GM23338 (cell line): ENCODE measurements around the gene SORL1-AS1.

ENCODE experiments used
- ATAC-seq: fragments of 200-7000 bp; cut with Tn5 transposase; 3 replicates; pipeline ENCODE4 v1.9.1; 2020
- DNase-seq: peaks from one replicate; pipeline ENCODE4 v3.0.0-alpha.2; 2015; ENCODE audit warnings: low spot score
- H2AFZ ChIP-seq: fragments of 200-600 bp; sonication (generic); 2 replicates; pipeline ENCODE4 v1.8.0; 2016; ENCODE audit warnings: antibody characterized with exemption, mild to moderate bottlenecking, moderate library complexity
- H3F3A ChIP-seq: fragments of 200-600 bp; sonication (generic); replicated peaks from 2 replicates; pipeline ENCODE4 v1.8.0; 2017; ENCODE audit warnings: antibody characterized with exemption, mixed run types, low read depth
- H3K27ac ChIP-seq: fragments of 200-600 bp; sonication (generic); 2 replicates; pipeline ENCODE4 v1.6.1; 2016; ENCODE audit warnings: low read depth
- H3K27me3 ChIP-seq: fragments of 200-600 bp; sonication (generic); 2 replicates; pipeline ENCODE4 v1.8.0; 2016; ENCODE audit warnings: mild to moderate bottlenecking, mixed run types, moderate library complexity; ENCODE audit not compliant: insufficient read depth
- H3K36me3 ChIP-seq: fragments of 200-600 bp; sonication (generic); 2 replicates; pipeline ENCODE4 v1.8.0; 2016; ENCODE audit warnings: mild to moderate bottlenecking; ENCODE audit not compliant: insufficient read depth
- H3K4me1 ChIP-seq: fragments of 200-600 bp; sonication (generic); 2 replicates; pipeline ENCODE4 v1.8.0; 2016; ENCODE audit warnings: mild to moderate bottlenecking, moderate library complexity; ENCODE audit not compliant: insufficient read depth
- H3K4me2 ChIP-seq: fragments of 200-600 bp; sonication (generic); 2 replicates; pipeline ENCODE4 v1.7.1; 2017; ENCODE audit warnings: mixed run types
- H3K4me3 ChIP-seq: fragments of 200-600 bp; sonication (generic); 2 replicates; pipeline ENCODE4 v1.6.1; 2016; ENCODE audit warnings: mixed run types
- H3K79me2 ChIP-seq: fragments of 200-600 bp; sonication (generic); replicated peaks from 2 replicates; pipeline ENCODE4 v1.8.0; 2017; ENCODE audit warnings: mild to moderate bottlenecking; ENCODE audit not compliant: insufficient read depth
- H3K9me2 ChIP-seq: fragments of 200-600 bp; sonication (generic); 2 replicates; pipeline ENCODE4 v1.8.0; 2017; ENCODE audit not compliant: insufficient read depth
- H4K20me1 ChIP-seq: fragments of 200-600 bp; sonication (generic); replicated peaks from 2 replicates; pipeline ENCODE4 v1.8.0; 2017; ENCODE audit warnings: mild to moderate bottlenecking; ENCODE audit not compliant: insufficient read depth
- H3K27ac Mint-ChIP-seq: 2 replicates; pipeline ENCODE4 v1.8.0; 2020; ENCODE audit warnings: inconsistent platforms, mild to moderate bottlenecking, moderate library complexity, mixed read lengths
- H3K27me3 Mint-ChIP-seq: 3 replicates; pipeline ENCODE4 v1.8.0; 2022; ENCODE audit warnings: low read depth, mild to moderate bottlenecking, moderate library complexity, mixed read lengths, inconsistent platforms; ENCODE audit not compliant: insufficient read depth, poor library complexity
- H3K36me3 Mint-ChIP-seq: 3 replicates; pipeline ENCODE4 v1.8.0; 2021; ENCODE audit warnings: low read depth, mild to moderate bottlenecking, inconsistent platforms, moderate library complexity, mixed read lengths
- H3K4me1 Mint-ChIP-seq: 3 replicates; pipeline ENCODE4 v1.8.0; 2020; ENCODE audit warnings: mild to moderate bottlenecking, inconsistent platforms, mixed read lengths
- H3K4me3 Mint-ChIP-seq: 3 replicates; pipeline ENCODE4 v1.8.0; 2021; ENCODE audit warnings: moderate library complexity, mild to moderate bottlenecking, inconsistent platforms, mixed read lengths
- H3K9me3 Mint-ChIP-seq: 3 replicates; pipeline ENCODE4 v1.8.0; 2020; ENCODE audit warnings: moderate library complexity, mild to moderate bottlenecking, inconsistent platforms, mixed read lengths
- EZH2 ChIP-seq: fragments of 200-600 bp; sonication (generic); IDR thresholded peaks from one replicate; pipeline ENCODE4 v1.8.0; 2017; ENCODE audit warnings: antibody characterized with exemption, mild to moderate bottlenecking, low read depth; ENCODE audit not compliant: unreplicated experiment
- EZH2phosphoT487 ChIP-seq: fragments of 200-600 bp; sonication (generic); IDR thresholded peaks from one replicate; pipeline ENCODE4 v1.8.1; 2018; ENCODE audit warnings: antibody characterized with exemption; ENCODE audit not compliant: unreplicated experiment
- POLR2AphosphoS5 ChIP-seq: IDR thresholded peaks from 2 replicates; pipeline ENCODE4 v1.6.1; 2016; ENCODE audit warnings: antibody characterized with exemption, low read depth
- STAT1 ChIP-seq: IDR thresholded peaks from one replicate; pipeline ENCODE4 v1.6.1; 2016; ENCODE audit warnings: antibody characterized with exemption; ENCODE audit not compliant: unreplicated experiment
- ZNF114 ChIP-seq: fragments of 250-450 bp; sonication (Bioruptor Pico); IDR thresholded peaks from 2 replicates; pipeline ENCODE4 v1.5.0; 2020; ENCODE audit warnings: mild to moderate bottlenecking, moderate library complexity
- TF ChIP-seq, protein P1 (sequence below): IDR thresholded peaks from one replicate; pipeline ENCODE4 v1.6.1; 2018; ENCODE audit warnings: antibody characterized with exemption; ENCODE audit not compliant: unreplicated experiment
- TF ChIP-seq, protein P2 (sequence below): IDR thresholded peaks from 2 replicates; pipeline ENCODE4 v1.6.1; 2016; ENCODE audit warnings: antibody characterized with exemption
- TF ChIP-seq, protein P3 (sequence below), 2 experiments: fragments of 200-600 bp in 1 of 2; sonication (generic) in 1 of 2; conservative IDR thresholded peaks; 2 replicates each; pipeline versions ENCODE4 v1.5.1 to v1.6.1; 2016 to 2017; ENCODE audit warnings: antibody characterized with exemption in 2 of 2, low read depth in 2 of 2, mild to moderate bottlenecking in 2 of 2, moderate library complexity in 1 of 2
- TF ChIP-seq, protein P4 (sequence below): fragments of 250-450 bp; sonication (Bioruptor Pico); IDR thresholded peaks from 2 replicates; pipeline ENCODE4 v1.5.0; 2020; ENCODE audit warnings: mild to moderate bottlenecking, moderate library complexity

The SORL1-AS1 gene

DNA sequence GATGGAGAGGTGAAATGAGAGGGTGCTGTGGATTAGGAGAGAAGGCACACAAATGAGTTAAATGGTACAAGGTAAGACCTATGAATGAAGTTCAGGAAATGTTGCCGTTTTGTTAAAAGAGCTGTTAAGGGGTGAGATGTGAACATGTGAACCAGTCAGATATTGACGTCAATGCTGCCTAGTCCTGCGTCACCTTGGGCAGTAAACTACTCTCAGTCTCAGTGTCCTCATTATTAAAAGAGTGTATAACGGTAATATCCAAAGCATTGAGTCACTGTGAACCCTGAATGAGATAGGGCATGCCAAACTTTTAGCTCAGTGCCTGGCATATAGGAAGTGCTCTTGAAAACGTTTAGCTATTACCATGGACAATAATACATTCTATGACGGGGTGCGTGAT is 32.4 kb upstream of the SORL1-AS1 start (continued):
- TF ChIP-seq, protein P1, sequence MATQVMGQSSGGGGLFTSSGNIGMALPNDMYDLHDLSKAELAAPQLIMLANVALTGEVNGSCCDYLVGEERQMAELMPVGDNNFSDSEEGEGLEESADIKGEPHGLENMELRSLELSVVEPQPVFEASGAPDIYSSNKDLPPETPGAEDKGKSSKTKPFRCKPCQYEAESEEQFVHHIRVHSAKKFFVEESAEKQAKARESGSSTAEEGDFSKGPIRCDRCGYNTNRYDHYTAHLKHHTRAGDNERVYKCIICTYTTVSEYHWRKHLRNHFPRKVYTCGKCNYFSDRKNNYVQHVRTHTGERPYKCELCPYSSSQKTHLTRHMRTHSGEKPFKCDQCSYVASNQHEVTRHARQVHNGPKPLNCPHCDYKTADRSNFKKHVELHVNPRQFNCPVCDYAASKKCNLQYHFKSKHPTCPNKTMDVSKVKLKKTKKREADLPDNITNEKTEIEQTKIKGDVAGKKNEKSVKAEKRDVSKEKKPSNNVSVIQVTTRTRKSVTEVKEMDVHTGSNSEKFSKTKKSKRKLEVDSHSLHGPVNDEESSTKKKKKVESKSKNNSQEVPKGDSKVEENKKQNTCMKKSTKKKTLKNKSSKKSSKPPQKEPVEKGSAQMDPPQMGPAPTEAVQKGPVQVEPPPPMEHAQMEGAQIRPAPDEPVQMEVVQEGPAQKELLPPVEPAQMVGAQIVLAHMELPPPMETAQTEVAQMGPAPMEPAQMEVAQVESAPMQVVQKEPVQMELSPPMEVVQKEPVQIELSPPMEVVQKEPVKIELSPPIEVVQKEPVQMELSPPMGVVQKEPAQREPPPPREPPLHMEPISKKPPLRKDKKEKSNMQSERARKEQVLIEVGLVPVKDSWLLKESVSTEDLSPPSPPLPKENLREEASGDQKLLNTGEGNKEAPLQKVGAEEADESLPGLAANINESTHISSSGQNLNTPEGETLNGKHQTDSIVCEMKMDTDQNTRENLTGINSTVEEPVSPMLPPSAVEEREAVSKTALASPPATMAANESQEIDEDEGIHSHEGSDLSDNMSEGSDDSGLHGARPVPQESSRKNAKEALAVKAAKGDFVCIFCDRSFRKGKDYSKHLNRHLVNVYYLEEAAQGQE = no peak
- TF ChIP-seq, protein P2, sequence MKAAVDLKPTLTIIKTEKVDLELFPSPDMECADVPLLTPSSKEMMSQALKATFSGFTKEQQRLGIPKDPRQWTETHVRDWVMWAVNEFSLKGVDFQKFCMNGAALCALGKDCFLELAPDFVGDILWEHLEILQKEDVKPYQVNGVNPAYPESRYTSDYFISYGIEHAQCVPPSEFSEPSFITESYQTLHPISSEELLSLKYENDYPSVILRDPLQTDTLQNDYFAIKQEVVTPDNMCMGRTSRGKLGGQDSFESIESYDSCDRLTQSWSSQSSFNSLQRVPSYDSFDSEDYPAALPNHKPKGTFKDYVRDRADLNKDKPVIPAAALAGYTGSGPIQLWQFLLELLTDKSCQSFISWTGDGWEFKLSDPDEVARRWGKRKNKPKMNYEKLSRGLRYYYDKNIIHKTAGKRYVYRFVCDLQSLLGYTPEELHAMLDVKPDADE = no peak
- TF ChIP-seq, protein P3, sequence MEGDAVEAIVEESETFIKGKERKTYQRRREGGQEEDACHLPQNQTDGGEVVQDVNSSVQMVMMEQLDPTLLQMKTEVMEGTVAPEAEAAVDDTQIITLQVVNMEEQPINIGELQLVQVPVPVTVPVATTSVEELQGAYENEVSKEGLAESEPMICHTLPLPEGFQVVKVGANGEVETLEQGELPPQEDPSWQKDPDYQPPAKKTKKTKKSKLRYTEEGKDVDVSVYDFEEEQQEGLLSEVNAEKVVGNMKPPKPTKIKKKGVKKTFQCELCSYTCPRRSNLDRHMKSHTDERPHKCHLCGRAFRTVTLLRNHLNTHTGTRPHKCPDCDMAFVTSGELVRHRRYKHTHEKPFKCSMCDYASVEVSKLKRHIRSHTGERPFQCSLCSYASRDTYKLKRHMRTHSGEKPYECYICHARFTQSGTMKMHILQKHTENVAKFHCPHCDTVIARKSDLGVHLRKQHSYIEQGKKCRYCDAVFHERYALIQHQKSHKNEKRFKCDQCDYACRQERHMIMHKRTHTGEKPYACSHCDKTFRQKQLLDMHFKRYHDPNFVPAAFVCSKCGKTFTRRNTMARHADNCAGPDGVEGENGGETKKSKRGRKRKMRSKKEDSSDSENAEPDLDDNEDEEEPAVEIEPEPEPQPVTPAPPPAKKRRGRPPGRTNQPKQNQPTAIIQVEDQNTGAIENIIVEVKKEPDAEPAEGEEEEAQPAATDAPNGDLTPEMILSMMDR (conservative IDR thresholded peaks at IDR 0.05; ENCODE audit: low read depth in 2 of 2) = no peak

GRCh38 chr11:121483805-121484480 is 31.2 kb upstream of the SORL1-AS1 start:
- H3K4me3 Mint-ChIP-seq = no peak overlapping the region
- Histone ChIP-seq H3K27me3 (no peaks in the 10 kb centered on the region), H3K4me3 (no peak overlapping the region), H3K4me2 (no peak overlapping the region), H3K27ac (no peak overlapping the region), H3K36me3 (peaks cover 10% of the 10 kb centered on the region; the same call in 1 of the 2 replicates), H2AFZ (no peak overlapping the region), H3K9me2 (no peaks in the 10 kb centered on the region), H3K4me1 (peaks cover 20% of the 10 kb centered on the region), H3F3A (peaks cover 2% of the 10 kb centered on the region), H3K79me2 (peaks cover 34% of the 10 kb centered on the region), H4K20me1 (no peaks in the 10 kb centered on the region; the same call in 1 of the 2 replicates)
- H3K27ac Mint-ChIP-seq = peak overlapping the region; percentile 25; the same call in 1 of the 2 replicates
- H3K36me3 Mint-ChIP-seq = peaks cover 26% of the 10 kb centered on the region
- peaks cover 34% of the 10 kb centered on the region for H3K4me1 Mint-ChIP-seq
- DNase-seq (no peak), ATAC-seq (no peak)
- H3K9me3 Mint-ChIP-seq = no peaks in the 10 kb centered on the region
- H3K27me3 Mint-ChIP-seq = peaks cover 5% of the 10 kb centered on the region
- no peak for TF ChIP-seq EZH2
- no peak for TF ChIP-seq POLR2AphosphoS5
- no peak for TF ChIP-seq EZH2phosphoT487
- TF ChIP-seq ZNF114 (CRISPR knock-in tag) = no peak
- TF ChIP-seq, protein P2 = no peak
- no peak for TF ChIP-seq STAT1
- TF ChIP-seq, protein P4, sequence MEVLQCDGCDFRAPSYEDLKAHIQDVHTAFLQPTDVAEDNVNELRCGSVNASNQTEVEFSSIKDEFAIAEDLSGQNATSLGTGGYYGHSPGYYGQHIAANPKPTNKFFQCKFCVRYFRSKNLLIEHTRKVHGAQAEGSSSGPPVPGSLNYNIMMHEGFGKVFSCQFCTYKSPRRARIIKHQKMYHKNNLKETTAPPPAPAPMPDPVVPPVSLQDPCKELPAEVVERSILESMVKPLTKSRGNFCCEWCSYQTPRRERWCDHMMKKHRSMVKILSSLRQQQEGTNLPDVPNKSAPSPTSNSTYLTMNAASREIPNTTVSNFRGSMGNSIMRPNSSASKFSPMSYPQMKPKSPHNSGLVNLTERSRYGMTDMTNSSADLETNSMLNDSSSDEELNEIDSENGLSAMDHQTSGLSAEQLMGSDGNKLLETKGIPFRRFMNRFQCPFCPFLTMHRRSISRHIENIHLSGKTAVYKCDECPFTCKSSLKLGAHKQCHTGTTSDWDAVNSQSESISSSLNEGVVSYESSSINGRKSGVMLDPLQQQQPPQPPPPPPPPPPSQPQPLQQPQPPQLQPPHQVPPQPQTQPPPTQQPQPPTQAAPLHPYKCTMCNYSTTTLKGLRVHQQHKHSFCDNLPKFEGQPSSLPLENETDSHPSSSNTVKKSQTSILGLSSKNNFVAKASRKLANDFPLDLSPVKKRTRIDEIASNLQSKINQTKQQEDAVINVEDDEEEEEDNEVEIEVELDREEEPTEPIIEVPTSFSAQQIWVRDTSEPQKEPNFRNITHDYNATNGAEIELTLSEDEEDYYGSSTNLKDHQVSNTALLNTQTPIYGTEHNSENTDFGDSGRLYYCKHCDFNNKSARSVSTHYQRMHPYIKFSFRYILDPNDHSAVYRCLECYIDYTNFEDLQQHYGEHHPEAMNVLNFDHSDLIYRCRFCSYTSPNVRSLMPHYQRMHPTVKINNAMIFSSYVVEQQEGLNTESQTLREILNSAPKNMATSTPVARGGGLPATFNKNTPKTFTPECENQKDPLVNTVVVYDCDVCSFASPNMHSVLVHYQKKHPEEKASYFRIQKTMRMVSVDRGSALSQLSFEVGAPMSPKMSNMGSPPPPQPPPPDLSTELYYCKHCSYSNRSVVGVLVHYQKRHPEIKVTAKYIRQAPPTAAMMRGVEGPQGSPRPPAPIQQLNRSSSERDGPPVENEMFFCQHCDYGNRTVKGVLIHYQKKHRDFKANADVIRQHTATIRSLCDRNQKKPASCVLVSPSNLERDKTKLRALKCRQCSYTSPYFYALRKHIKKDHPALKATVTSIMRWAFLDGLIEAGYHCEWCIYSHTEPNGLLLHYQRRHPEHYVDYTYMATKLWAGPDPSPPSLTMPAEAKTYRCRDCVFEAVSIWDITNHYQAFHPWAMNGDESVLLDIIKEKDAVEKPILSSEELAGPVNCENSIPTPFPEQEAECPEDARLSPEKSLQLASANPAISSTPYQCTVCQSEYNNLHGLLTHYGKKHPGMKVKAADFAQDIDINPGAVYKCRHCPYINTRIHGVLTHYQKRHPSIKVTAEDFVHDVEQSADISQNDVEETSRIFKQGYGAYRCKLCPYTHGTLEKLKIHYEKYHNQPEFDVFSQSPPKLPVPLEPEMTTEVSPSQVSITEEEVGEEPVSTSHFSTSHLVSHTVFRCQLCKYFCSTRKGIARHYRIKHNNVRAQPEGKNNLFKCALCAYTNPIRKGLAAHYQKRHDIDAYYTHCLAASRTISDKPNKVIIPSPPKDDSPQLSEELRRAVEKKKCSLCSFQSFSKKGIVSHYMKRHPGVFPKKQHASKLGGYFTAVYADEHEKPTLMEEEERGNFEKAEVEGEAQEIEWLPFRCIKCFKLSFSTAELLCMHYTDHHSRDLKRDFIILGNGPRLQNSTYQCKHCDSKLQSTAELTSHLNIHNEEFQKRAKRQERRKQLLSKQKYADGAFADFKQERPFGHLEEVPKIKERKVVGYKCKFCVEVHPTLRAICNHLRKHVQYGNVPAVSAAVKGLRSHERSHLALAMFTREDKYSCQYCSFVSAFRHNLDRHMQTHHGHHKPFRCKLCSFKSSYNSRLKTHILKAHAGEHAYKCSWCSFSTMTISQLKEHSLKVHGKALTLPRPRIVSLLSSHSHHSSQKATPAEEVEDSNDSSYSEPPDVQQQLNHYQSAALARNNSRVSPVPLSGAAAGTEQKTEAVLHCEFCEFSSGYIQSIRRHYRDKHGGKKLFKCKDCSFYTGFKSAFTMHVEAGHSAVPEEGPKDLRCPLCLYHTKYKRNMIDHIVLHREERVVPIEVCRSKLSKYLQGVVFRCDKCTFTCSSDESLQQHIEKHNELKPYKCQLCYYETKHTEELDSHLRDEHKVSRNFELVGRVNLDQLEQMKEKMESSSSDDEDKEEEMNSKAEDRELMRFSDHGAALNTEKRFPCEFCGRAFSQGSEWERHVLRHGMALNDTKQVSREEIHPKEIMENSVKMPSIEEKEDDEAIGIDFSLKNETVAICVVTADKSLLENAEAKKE (CRISPR knock-in tag) = no peak
